ENCODE measurements around the gene PRORP.

Gene PRORP

GRCh38 chr14:35107866-35108265, 14.5 kb upstream of the PRORP start:
- TF ChIP-seq ZFX (IDR thresholded peaks at IDR 0.05; ENCODE audit: borderline replicate concordance): no peak
- H3K27ac ChIP-seq: no peak overlapping the region

GRCh38 chr14:35112641-35113040, 9.7 kb upstream of the PRORP start:
- TF ChIP-seq CTCF (IDR thresholded peaks at IDR 0.05) (no peak), ZFX (IDR thresholded peaks at IDR 0.05; ENCODE audit: borderline replicate concordance) (no peak)
- no peak overlapping the region for H3K27ac ChIP-seq

- TF ChIP-seq CTCF (IDR thresholded peaks at IDR 0.05) (no peak), ZFX (IDR thresholded peaks at IDR 0.05; ENCODE audit: borderline replicate concordance) (no peak)
- H3K27ac ChIP-seq: no peak overlapping the region
These were observed 8.9 kb upstream of the PRORP start for GRCh38 chr14:35113308-35113950.

GRCh38 chr14:35114036-35114435, 8.3 kb upstream of the PRORP start:
- H3K27ac ChIP-seq: no peak overlapping the region
- TF ChIP-seq ZFX (IDR thresholded peaks at IDR 0.05; ENCODE audit: borderline replicate concordance) (no peak), CTCF (IDR thresholded peaks at IDR 0.05) (no peak)

- TF ChIP-seq CTCF (IDR thresholded peaks at IDR 0.05) (no peak), ZFX (IDR thresholded peaks at IDR 0.05; ENCODE audit: borderline replicate concordance) (no peak)
- H3K27ac ChIP-seq: no peak overlapping the region
These were observed 6.1 kb upstream of the PRORP start for GRCh38 chr14:35116242-35116641.

- TF ChIP-seq ZFX (IDR thresholded peaks at IDR 0.05; ENCODE audit: borderline replicate concordance) (no peak), CTCF (IDR thresholded peaks at IDR 0.05) (no peak)
These were observed 5.2 kb upstream of the PRORP start for GRCh38 chr14:35117112-35117511.

GRCh38 chr14:35121026-35121886, 1.1 kb upstream of the PRORP start:
- TF ChIP-seq CTCF (IDR thresholded peaks at IDR 0.05) (no peak), ZFX (IDR thresholded peaks at IDR 0.05; ENCODE audit: borderline replicate concordance) (no peak)
- H3K27ac ChIP-seq: peak overlapping the region; percentile 98

More at GRCh38 chr14:35117112-35117511, 5.2 kb upstream of the PRORP start:
- H3K27ac ChIP-seq: no peak overlapping the region
